Measurements from ENCODE around the gene PTTG2. TPM values are rescaled to one million over a fixed set of nuclear protein-coding genes. Genes with fewer than 3 reads are reported as not detected.
"Not testable (repeated sequence)": the region's sequence is repeated elsewhere in the genome, so short reads cannot be mapped to it uniquely, and the experiment has no call there.

Gene PTTG2
- total RNA-seq, 1 experiment from 2014 or later: not detected

- no peak for DNase-seq (ENCODE audit: low spot score)
Observed at GRCh38 chr4:37956941-37957340, 3.3 kb upstream of the PTTG2 start.

GRCh38 chr4:37958932-37959331 is 1.3 kb upstream of the PTTG2 start:
- DNase-seq (ENCODE audit: low spot score): no peak

- DNase-seq (ENCODE audit: low spot score): no peak
Observed at GRCh38 chr4:37960679-37961450, 667 bp downstream of the PTTG2 start.

GRCh38 chr4:37964734-37965457 is 4.7 kb downstream of the PTTG2 start:
- no peak for DNase-seq (ENCODE audit: low spot score)

- no peak for DNase-seq (ENCODE audit: low spot score)
Observed at GRCh38 chr4:37966044-37966443, 5.8 kb downstream of the PTTG2 start.

- DNase-seq (ENCODE audit: low spot score): no peak
Observed at GRCh38 chr4:37967736-37968135, 7.5 kb downstream of the PTTG2 start.

- no peak for DNase-seq (ENCODE audit: low spot score)
Observed at GRCh38 chr4:37968747-37969146, 8.5 kb downstream of the PTTG2 start.

- peak; percentile 77 for DNase-seq (ENCODE audit: low spot score)
Observed at GRCh38 chr4:37970702-37971101, 10.5 kb downstream of the PTTG2 start.

GRCh38 chr4:37971202-37971601 is 11.0 kb downstream of the PTTG2 start:
- no peak for DNase-seq (ENCODE audit: low spot score)

GRCh38 chr4:37973441-37973840 is 13.2 kb downstream of the PTTG2 start:
- no peak for DNase-seq (ENCODE audit: low spot score)

GRCh38 chr4:37975321-37975822 is 15.2 kb downstream of the PTTG2 start:
- not testable (repeated sequence) for DNase-seq (ENCODE audit: low spot score)

- DNase-seq (ENCODE audit: low spot score): no peak
Observed at GRCh38 chr4:37976507-37976906, 16.3 kb downstream of the PTTG2 start.

GRCh38 chr4:37976991-37977470 is 16.8 kb downstream of the PTTG2 start:
- peak; percentile 66 for DNase-seq (ENCODE audit: low spot score)

GRCh38 chr4:37977471-37978247 is 17.5 kb downstream of the PTTG2 start:
- peak; percentile 68 for DNase-seq (ENCODE audit: low spot score)

- no peak for DNase-seq (ENCODE audit: low spot score)
Observed at GRCh38 chr4:37978248-37978924, 18.2 kb downstream of the PTTG2 start.

- DNase-seq (ENCODE audit: low spot score): no peak
Observed at GRCh38 chr4:37980246-37980645, 20.0 kb downstream of the PTTG2 start.

- no peak for DNase-seq (ENCODE audit: low spot score)
Observed at GRCh38 chr4:37981425-37981824, 21.2 kb downstream of the PTTG2 start.

GRCh38 chr4:37981844-37982720 is 21.9 kb downstream of the PTTG2 start:
- no peak for DNase-seq (ENCODE audit: low spot score)

GRCh38 chr4:37982736-37983135 is 22.5 kb downstream of the PTTG2 start:
- no peak for DNase-seq (ENCODE audit: low spot score)

GRCh38 chr4:37983951-37984350 is 23.8 kb downstream of the PTTG2 start:
- DNase-seq (ENCODE audit: low spot score): no peak

Data from H4 (cell line).